Bronchial epithelial cell (primary cell): ENCODE data around the gene MAP3K9. TPM values are rescaled to one million over a fixed set of nuclear protein-coding genes. Genes with fewer than 3 reads are reported as not detected.
"Not testable (repeated sequence)": the region's sequence is repeated elsewhere in the genome, so short reads cannot be mapped to it uniquely, and the experiment has no call there.

Source experiments
- DNase-seq: peaks from one replicate; pipeline ENCODE4 v3.0.0-alpha.2; 2010; ENCODE audit warnings: low read depth
- FAIRE-seq: peaks from 2 replicates; lab custom pipeline; 2011; peaks lifted over from hg19 to GRCh38; lab: Jason Lieb, UNC
- H3K27me3 ChIP-seq: 2 replicates; pipeline ENCODE4 v1.5.1; 2011; ENCODE audit warnings: low read length; ENCODE audit not compliant: control insufficient read depth, insufficient read depth
- H3K36me3 ChIP-seq: 2 replicates; pipeline ENCODE4 v1.5.1; 2011; ENCODE audit warnings: low read length; ENCODE audit not compliant: control insufficient read depth, insufficient read depth
- H3K4me3 ChIP-seq: 2 replicates; pipeline ENCODE4 v1.5.1; 2011; ENCODE audit warnings: mild to moderate bottlenecking, low read depth, low read length, control low read depth
- CTCF ChIP-seq: IDR thresholded peaks from 2 replicates; pipeline ENCODE4 v1.5.1; 2011; ENCODE audit warnings: mild to moderate bottlenecking, moderate library complexity, low read length, control low read depth, inconsistent platforms; ENCODE audit not compliant: insufficient read depth, severe bottlenecking
- total RNA-seq: library from RNA; depleted of rRNA; stranded (reverse); fragments of >200 nt; gene quantifications from 2 replicates; pipeline ENCODE4 v1.2.1, GENCODE V29; 2014

The MAP3K9 gene
- total RNA-seq, 1 donor from 2014 or later, result 11.6 TPM

DNA sequence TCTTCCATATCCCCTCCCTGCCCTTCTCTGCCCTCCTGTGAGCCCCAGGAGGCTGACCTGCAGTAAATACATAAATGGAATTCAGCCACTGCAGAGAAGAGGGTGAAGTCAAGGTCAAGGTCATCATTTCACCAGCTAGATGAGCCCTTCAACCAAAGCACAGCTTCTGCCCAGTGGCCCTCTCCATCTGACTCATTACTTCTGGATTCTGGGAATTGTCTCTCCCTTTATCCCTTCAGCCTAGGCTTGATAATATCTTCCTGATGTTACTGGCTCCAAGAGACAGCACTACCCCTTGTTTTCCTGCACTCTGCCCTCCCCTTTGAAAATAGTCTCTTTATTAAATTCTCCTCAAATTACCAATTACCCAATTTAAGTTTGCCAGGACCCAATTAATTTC is 103.1 kb downstream of the MAP3K9 start:
- no peaks in the 10 kb centered on the region for H3K36me3 ChIP-seq
- no peaks in the 10 kb centered on the region for H3K27me3 ChIP-seq
- DNase-seq, result no peak
- no peak for TF ChIP-seq CTCF
- no peak overlapping the region for H3K4me3 ChIP-seq
- no peak for FAIRE-seq

DNA sequence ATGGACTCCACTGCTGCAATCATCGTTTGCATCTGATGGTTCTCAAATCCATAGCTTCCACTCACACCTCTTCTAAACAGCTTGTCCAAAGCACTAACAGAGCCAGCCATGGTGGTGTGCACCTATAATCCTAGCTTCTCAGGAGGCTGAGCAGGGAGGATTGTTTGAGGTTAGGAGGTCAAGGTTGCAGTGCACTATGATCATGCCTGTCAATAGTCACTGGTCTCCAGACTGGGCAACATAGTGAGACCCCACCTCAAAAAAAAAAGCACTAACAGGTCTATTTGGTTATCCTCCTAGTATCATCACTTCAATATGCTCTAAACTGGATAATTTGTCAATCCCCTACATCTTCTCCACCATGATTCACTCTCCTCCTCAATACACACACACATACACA is 104.4 kb downstream of the MAP3K9 start:
- Histone ChIP-seq H3K36me3 (no peaks in the 10 kb centered on the region), H3K4me3 (no peak overlapping the region), H3K27me3 (no peaks in the 10 kb centered on the region)
- no peak for FAIRE-seq
- DNase-seq, result no peak
- no peak for TF ChIP-seq CTCF

DNA sequence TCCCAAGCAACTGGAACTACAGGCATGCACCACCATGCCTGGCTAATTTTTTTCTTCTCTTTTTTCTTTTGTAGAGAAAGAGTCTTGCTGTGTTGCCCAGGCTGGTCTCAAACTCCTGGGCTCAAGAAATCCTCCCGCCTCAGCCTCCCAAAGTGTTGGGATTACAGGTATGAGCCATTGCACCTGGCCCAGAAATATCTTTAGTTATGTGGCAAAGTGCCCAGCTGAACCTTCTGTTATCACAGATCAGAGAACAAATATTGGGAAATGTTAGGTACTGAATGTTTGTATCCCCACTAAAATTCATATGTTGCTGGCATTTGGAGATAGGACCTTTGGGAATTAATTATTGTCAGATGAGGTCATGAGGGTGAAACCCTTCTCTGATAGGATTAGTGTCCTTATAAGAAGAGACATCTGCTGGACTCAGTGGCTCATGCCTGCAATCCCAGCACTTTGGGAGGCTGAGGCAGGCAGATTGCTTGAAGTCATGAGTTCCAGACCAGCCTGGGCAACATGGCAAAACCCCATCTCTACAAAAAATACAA is 105.6 kb downstream of the MAP3K9 start:
- DNase-seq, H3K4me3 ChIP-seq, FAIRE-seq, H3K36me3 ChIP-seq, H3K27me3 ChIP-seq: not testable (repeated sequence)

- Histone ChIP-seq H3K36me3 (no peaks in the 10 kb centered on the region), H3K4me3 (no peak overlapping the region), H3K27me3 (no peaks in the 10 kb centered on the region)
- no peak for FAIRE-seq
- no peak for TF ChIP-seq CTCF
- DNase-seq, result no peak
Observed at GRCh38 chr14:70702161-70702560, 107.2 kb downstream of the MAP3K9 start.

- FAIRE-seq, result no peak
Observed at GRCh38 chr14:70701610-70702009, 107.7 kb downstream of the MAP3K9 start.

GRCh38 chr14:70700955-70701585 is 108.2 kb downstream of the MAP3K9 start:
- FAIRE-seq (no peak), DNase-seq (no peak)
- Histone ChIP-seq H3K36me3 (no peaks in the 10 kb centered on the region), H3K27me3 (no peaks in the 10 kb centered on the region), H3K4me3 (no peak overlapping the region)
- no peak for TF ChIP-seq CTCF

More at GRCh38 chr14:70701610-70702009, 107.7 kb downstream of the MAP3K9 start:
- H3K27me3 ChIP-seq, result no peaks in the 10 kb centered on the region
- H3K4me3 ChIP-seq, result no peak overlapping the region
- no peak for TF ChIP-seq CTCF
- H3K36me3 ChIP-seq, result no peaks in the 10 kb centered on the region
- DNase-seq, result no peak
